ENCODE data around the gene PRKCZ. TPM values are rescaled to one million over a fixed set of nuclear protein-coding genes. Genes with fewer than 3 reads are reported as not detected.

PRKCZ gene
- 3.2 and 8.5 TPM in 2 replicates for total RNA-seq

DNA sequence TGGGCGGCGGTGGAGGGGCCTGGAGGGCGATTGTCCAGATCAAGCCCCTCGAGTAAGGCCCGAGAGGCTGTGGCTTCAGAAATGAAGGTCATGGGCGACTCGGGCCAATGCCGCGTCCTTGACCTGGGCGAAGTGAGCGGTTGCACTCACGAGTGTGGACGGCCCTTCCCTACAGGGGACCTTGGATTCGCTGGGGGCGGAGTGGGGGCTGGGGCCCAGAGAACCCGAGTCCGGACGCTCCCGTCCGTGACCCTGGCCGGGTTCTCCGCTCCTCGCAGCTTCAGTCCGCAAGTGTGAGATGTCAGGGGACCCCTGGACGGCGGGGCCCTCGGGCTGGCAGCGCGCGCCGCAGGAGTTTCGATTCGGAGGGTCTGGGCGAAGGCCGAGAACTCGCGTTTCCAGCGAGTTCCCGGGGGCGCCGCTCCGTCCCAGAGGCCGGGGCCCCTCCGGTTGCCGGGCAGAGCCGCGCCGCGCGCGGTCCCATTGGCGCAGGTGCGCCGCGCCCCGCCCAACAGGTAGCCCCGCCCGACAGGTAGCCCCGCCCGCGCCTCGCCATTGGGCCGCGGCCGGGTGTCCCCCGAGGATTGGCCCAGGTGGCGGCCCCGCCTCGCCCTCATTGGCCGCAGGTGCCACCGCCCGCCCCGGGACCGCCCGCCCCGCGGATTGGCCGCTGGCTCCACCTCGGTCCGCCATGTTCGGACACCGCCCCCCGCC lies at the start of gene PRKCZ:
Gene PRKCZ (plus strand): TSS at position 694 of the 714 bp plus-strand sequence. CDS start 220 bp downstream, outside the sequence.

DNA sequence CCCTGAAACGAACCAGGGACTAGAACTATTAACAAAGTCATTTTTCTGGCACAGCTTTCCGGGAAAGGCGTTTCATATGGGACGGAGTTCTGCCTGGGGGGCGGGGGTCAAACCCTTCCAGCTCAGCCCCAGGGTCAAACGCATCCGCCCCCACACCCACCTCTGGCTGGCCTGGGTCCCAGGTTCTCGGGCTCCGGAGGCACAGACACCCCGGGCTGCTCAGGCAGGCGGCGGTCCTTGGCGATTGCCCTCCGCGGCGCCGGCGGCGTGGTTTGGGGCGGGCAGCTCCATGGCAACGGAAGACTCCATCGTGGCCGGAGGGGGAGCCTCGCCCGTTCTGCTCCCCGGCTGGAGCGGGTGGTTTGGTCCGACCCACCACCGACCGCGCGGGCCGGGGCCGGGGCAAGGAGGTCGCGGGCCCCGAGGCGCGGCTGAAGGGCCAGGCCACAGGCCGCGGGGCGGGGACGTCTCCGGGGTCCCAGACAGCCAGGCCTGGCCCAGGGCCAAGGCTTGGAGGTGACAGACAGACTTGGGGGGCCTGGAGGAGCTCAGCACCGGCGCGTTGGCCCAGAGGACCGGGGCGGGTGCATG lies 46.6 kb upstream of the PRKCZ start, which contains the start of gene CFAP74:
Gene CFAP74 (minus strand): TSS at position 246 of the 591 bp plus-strand sequence. CDS start 12,830 bp downstream, outside the sequence.

DNA sequence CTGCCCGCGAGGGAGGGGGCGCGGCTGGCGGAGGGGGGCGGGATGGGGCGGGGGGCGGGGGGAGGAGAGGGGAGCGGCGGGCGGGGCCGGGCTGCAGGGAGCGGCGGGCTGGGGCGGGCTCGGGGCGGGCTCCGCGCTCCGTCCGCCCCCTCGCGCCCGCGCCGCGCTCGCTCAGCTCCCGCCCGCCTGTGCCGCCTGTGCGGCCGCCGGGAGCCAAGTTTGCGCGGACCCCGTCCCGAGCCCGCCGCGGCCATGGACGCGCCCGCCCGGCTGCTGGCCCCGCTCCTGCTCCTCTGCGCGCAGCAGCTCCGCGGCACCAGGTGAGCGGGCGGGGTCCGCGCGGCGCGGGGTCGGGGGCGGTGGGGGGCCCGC lies 31.1 kb upstream of the PRKCZ start, which contains the start of gene GABRD:
Gene GABRD (plus strand): TSS at position 174 of the 372 bp plus-strand sequence. CDS start 79 bp downstream, at position 253.

DNA sequence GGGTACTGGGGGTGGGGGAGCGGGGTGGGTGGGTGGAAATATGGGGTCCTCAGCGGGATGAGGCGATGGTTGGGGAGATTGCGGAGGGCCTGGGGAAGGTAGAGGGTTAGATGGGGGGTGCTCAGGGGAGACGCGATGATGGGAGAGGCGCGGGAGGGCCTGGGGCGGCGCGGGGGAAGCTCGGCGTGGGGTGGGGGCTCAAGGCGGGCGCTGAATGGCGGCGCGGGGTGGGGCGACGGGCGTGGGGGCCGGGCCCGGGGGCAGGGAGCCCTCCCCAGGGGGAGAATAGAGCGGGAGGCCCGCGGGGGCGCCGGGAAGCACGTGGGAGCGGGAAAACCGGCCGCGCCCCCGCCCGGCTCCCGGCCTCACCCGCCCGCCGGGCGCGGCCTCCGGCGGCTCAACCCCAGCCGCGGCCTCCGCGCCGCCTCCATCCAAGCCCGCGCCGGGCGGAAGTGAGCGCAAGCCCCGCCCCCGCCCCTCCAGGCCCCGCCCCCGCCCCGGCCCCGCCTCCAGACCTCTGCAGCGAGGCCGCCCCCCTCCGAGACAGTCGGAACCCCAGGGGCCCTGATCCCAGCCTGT lies 144.2 kb downstream of the PRKCZ start, which contains the start of gene FAAP20:
Gene FAAP20 (minus strand): TSS at position 454 of the 579 bp plus-strand sequence. CDS start 23 bp downstream, at position 431.

DNA sequence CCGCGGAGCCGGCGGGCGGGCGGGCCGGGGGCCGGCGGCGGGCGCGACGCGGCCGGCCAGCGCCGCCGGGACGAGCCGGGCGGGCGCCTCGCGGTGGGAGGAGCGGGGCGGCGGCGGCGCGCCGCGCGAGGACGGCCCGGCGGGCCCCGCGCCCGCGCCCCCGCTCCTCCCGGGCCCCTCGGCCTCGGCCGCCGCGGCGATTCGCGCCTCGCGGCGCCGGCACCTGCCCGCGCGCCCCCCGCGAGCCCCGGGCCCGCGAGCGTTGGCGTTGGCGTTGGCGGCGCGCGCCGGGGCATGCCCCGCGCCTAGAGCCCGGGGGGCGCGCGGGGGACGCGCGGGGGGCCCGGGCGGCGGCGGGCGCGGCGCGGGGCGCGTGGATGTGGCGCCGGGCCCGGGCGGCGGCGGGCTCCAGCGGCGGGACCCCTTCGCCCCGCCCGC lies 178.0 kb downstream of the PRKCZ start, which contains the start of gene SKI:
Gene SKI (plus strand): TSS at position 163 of the 438 bp plus-strand sequence. CDS start 448 bp downstream, outside the sequence.

Other genes with a start within 250 kb of the PRKCZ start
- gene GNB1, start 159.3 kb upstream of the PRKCZ start, total RNA-seq: 62.3 and 70.6 TPM in 2 replicates
- gene CALML6, start 135.2 kb upstream of the PRKCZ start, total RNA-seq: 0.60 and 0.63 TPM in 2 replicates
- 0.32 TPM in 1 of 2 replicates, not detected in the other for gene TMEM52, start 131.1 kb upstream of the PRKCZ start, total RNA-seq
- not detected in 2 replicates for gene CFAP74, start 46.6 kb upstream of the PRKCZ start, total RNA-seq
- not detected in 2 replicates for gene GABRD, start 31.1 kb upstream of the PRKCZ start, total RNA-seq
- 8.0 and 15.3 TPM in 2 replicates for gene FAAP20, start 144.4 kb downstream of the PRKCZ start, total RNA-seq
- 11.2 and 14.3 TPM in 2 replicates for gene SKI, start 177.9 kb downstream of the PRKCZ start, total RNA-seq